NCI-H146 (cell line): Measurements from ENCODE around the gene PALM.
A peak's percentile ranks its signal among the peaks of the same experiment; 100 is the strongest.
"Not testable (repeated sequence)": the region's sequence is repeated elsewhere in the genome, so short reads cannot be mapped to it uniquely, and the experiment has no call there.

Experiments
- DNase-seq: peaks from one replicate; lab custom pipeline; 2025; lab: John Stamatoyannopoulos, UW

The PALM gene

GRCh38 chr19:708154-709143 is at the start of gene PALM:
PALM (plus strand) TSS chr19:708935; CDS start chr19:709147, 212 bp downstream.
- DNase-seq: peak; percentile 13

GRCh38 chr19:660793-661426 is 47.8 kb upstream of the PALM start:
- no peak for DNase-seq

- DNase-seq: no peak
Measured at GRCh38 chr19:661427-662196, 47.1 kb upstream of the PALM start.

GRCh38 chr19:662207-662961 is 46.4 kb upstream of the PALM start:
- peak; percentile 32 for DNase-seq

GRCh38 chr19:662962-663681 is 45.6 kb upstream of the PALM start, which contains the start of gene RNF126:
RNF126 (minus strand) TSS chr19:663214; CDS start chr19:663121, 93 bp downstream.
- peak; percentile 77 for DNase-seq

- DNase-seq: no peak
Measured at GRCh38 chr19:663682-664117, 45.0 kb upstream of the PALM start.

- peak; percentile 67 for DNase-seq
Measured at GRCh38 chr19:664913-665443, 43.8 kb upstream of the PALM start.

GRCh38 chr19:666985-667573 is 41.7 kb upstream of the PALM start:
- not testable (repeated sequence) for DNase-seq

GRCh38 chr19:668675-669434 is 39.9 kb upstream of the PALM start:
- DNase-seq: not testable (repeated sequence)

GRCh38 chr19:670609-671075 is 38.1 kb upstream of the PALM start:
- no peak for DNase-seq

- DNase-seq: no peak
Measured at GRCh38 chr19:674282-675151, 34.2 kb upstream of the PALM start.

- no peak for DNase-seq
Measured at GRCh38 chr19:676007-676338, 32.8 kb upstream of the PALM start.

GRCh38 chr19:676339-677105 is 32.2 kb upstream of the PALM start, which contains the start of gene FSTL3:
FSTL3 (plus strand) TSS chr19:676392; CDS start chr19:676424, 32 bp downstream.
- no peak for DNase-seq

- DNase-seq: no peak
Measured at GRCh38 chr19:677201-677600, 31.5 kb upstream of the PALM start.

GRCh38 chr19:677601-678436 is 30.9 kb upstream of the PALM start:
- peak; percentile 13 for DNase-seq

- DNase-seq: no peak
Measured at GRCh38 chr19:678791-679388, 29.8 kb upstream of the PALM start.
